ENCODE measurements around the gene MACF1. TPM values are rescaled to one million over a fixed set of nuclear protein-coding genes. Genes with fewer than 3 reads are reported as not detected.

MACF1 gene
- total and polyA plus RNA-seq, 2 of the 13 experiments (the other 11 are each of a cell fraction or from before 2014, with no cell fraction given) = 36.7 to 65.4 TPM

- TF ChIP-seq SP140L (CRISPR knock-in tag; IDR thresholded peaks at IDR 0.05; ENCODE audit: borderline replicate concordance) = no peak
- no peak for TF ChIP-seq RARA (CRISPR knock-in tag; IDR thresholded peaks at IDR 0.05)
- TF ChIP-seq RFX1 (IDR thresholded peaks at IDR 0.05) = no peak
- TF ChIP-seq KDM5B (CRISPR knock-in tag; IDR thresholded peaks at IDR 0.05; ENCODE audit: borderline replicate concordance) = no peak
- TF ChIP-seq FOXK2 (IDR thresholded peaks at IDR 0.05) = no peak
- no peak for TF ChIP-seq ZNF20 (CRISPR knock-in tag; IDR thresholded peaks at IDR 0.05)
- TF ChIP-seq NKX3-1 (CRISPR knock-in tag; IDR thresholded peaks at IDR 0.05) = no peak
- no peak for TF ChIP-seq LBX2 (CRISPR knock-in tag; IDR thresholded peaks at IDR 0.05; ENCODE audit: borderline replicate concordance)
- no peak for TF ChIP-seq ATF2 (CRISPR knock-in tag; IDR thresholded peaks at IDR 0.05)
- TF ChIP-seq ZNF672 (CRISPR knock-in tag; IDR thresholded peaks at IDR 0.05) = no peak
- peak; percentile 81 for TF ChIP-seq ZFX (CRISPR knock-in tag; IDR thresholded peaks at IDR 0.05; ENCODE audit: low read depth)
- no peak for TF ChIP-seq ZSCAN31 (CRISPR knock-in tag; IDR thresholded peaks at IDR 0.05; ENCODE audit: low read depth)
- TF ChIP-seq ATF5 (CRISPR knock-in tag; IDR thresholded peaks at IDR 0.05; ENCODE audit: low read depth) = no peak
- TF ChIP-seq HNF1B (CRISPR knock-in tag; IDR thresholded peaks at IDR 0.05) = no peak
- TF ChIP-seq ZBTB25 (CRISPR knock-in tag; IDR thresholded peaks at IDR 0.05) = no peak; the same call in 1 of the 2 replicates
- no peak; the same call in 1 of the 2 replicates for TF ChIP-seq CCDC6 (CRISPR knock-in tag; IDR thresholded peaks at IDR 0.05)
- no peak for TF ChIP-seq ZNF280D (CRISPR knock-in tag; IDR thresholded peaks at IDR 0.05)
- no peak for TF ChIP-seq ZNF143 (CRISPR knock-in tag; IDR thresholded peaks at IDR 0.05)
- TF ChIP-seq FUBP1 (CRISPR knock-in tag; IDR thresholded peaks at IDR 0.05; ENCODE audit: borderline replicate concordance) = no peak
Observed at GRCh38 chr1:39409055-39409816, 204.7 kb downstream of the MACF1 start (continued).

Measured in HepG2 (cell line).